AG09319 (cell line): Measurements from ENCODE around the gene TTC9.

ENCODE experiments used
- DNase-seq: peaks from one replicate; pipeline ENCODE4 v3.0.0-alpha.2; 2010; ENCODE audit warnings: low read depth; ENCODE audit errors: extremely low read depth
- TF ChIP-seq, protein P1 (sequence below): IDR thresholded peaks from 2 replicates; pipeline ENCODE4 v1.5.1; 2011; ENCODE audit warnings: low read depth, mild to moderate bottlenecking, inconsistent platforms, low read length, moderate library complexity

The TTC9 gene

DNA sequence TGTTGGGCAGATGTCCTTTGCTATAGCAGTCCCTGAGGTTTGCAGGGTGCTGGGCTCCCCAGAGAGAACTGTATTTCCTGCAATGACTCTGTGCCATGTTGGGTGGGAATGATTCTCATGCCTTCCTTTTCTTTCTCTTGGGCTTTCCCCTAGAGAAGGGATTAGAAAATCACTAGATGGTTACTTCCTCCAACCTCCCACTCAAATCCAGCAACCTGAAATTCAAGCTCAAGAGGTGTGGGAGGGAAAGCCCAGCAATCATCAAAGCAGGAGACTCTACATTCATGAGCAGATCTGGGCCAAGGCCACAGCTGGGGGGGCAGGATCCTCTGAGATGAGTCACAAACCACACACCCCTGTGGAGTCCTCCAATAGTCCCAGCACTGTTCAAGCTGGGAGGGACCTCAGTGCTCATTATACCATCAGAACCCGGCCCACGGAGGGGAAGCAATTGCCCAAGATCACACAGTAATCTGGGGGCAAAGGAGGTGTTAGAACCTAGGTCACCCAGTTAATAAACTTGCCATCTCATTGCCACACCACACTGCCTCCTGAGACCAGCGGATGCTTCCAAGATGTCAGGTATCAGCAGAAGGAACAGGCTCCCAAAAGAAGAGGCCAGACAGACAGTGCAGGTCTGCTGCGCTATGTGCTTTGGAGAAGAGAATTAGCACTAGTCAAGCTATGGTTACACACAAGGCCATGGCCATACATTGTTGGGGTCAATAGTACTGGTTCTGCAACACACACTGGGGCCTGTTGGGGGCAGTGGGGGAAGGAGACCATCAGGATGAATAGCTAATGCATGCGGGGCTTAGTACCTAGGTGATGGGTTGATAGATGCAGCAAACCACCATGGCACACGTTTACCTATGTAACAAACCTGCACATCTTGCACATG lies 65.7 kb downstream of the TTC9 start:
- DNase-seq, result no peak
- TF ChIP-seq, protein P1, sequence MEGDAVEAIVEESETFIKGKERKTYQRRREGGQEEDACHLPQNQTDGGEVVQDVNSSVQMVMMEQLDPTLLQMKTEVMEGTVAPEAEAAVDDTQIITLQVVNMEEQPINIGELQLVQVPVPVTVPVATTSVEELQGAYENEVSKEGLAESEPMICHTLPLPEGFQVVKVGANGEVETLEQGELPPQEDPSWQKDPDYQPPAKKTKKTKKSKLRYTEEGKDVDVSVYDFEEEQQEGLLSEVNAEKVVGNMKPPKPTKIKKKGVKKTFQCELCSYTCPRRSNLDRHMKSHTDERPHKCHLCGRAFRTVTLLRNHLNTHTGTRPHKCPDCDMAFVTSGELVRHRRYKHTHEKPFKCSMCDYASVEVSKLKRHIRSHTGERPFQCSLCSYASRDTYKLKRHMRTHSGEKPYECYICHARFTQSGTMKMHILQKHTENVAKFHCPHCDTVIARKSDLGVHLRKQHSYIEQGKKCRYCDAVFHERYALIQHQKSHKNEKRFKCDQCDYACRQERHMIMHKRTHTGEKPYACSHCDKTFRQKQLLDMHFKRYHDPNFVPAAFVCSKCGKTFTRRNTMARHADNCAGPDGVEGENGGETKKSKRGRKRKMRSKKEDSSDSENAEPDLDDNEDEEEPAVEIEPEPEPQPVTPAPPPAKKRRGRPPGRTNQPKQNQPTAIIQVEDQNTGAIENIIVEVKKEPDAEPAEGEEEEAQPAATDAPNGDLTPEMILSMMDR, result no peak

DNA sequence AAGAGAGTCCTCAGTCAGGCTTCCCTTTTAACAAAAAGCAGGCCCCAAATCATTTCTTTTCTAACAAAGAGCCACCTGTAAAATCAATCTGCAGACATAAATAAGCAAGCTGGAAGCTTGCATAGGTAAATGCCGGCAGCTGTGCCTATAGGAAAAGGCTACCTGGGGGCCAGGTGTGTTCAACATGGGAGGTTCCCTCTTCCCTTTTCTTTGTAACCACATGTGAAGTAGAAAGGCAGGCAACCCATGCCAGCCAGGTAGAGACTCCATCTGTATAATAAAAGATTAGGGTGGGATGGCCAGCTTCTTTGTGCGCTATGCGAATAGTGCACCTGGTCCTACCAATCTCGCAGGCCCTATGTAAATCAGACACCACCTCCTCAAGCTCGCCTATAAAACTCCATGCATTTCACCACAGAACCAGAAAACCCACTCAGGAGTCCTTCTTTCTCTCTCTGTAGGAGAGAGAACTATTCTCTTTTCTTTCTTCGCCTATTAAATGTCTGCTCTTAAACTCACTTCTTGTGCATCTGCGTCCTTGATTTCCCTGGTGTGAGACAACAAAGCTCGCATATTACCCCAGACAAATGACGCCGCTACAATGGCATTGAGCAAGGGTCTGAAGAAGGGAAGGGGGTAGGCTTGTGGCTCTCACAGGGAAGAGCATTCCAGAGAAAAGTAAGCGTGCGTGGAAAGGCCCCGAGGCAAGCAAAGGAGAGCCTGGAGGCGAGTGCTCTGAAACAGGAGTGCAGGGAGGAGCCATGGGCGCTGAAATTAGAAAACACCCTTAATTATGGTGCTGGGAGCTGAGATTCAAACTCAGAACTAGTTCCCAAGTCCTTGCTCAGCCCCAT lies 67.2 kb downstream of the TTC9 start:
- TF ChIP-seq, protein P1, result no peak
- no peak for DNase-seq

DNA sequence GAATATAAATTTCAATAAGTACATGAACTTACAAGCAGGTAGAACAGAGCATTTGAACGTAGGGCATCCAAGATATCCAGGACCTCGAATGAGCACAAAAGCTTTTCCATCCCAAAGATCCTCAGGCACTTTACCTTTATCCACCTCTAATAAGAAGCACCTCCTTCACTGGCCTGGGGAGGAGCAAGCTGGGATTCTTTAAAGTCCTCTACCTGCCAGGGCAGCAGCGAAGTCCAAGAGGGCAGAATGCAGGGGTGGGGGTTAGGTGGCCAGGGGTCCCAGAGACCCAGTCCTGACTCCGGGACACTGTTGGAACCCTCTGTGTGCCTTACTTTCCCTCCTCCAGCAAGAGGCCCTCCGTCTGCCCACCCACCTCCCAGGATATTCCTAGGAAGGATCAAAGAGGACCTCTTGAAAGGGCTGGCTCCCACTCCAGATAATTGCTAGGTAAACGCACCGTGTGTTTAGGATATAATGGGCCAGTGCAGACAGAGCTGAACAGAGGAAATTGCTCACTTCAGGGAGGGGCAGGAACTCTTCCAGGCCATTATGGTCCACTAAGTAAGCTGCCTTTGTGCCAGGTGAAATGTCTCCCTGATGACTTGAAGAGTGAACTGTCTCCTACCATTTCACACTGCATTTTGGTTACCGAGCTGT lies 68.1 kb downstream of the TTC9 start:
- no peak for DNase-seq
- TF ChIP-seq, protein P1, result no peak

DNA sequence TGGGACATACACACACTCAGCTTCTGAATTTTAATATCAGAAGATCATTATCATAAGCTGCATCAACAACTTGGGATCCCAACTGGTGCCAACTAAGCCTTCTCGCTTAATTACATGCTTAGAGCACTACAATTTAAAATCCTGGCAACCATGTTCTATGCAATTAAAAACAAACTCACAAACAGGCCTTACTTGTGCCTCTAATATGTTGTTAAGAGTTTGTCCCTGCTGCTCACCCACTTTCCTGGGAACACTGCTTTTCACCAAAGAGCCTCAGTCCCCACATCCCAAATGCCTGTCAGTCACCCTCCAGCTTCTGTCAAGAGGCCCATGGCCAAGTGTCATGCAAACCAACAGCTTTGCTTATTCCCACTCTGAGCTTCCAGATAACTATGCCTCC lies 69.7 kb downstream of the TTC9 start:
- no peak for DNase-seq

DNA sequence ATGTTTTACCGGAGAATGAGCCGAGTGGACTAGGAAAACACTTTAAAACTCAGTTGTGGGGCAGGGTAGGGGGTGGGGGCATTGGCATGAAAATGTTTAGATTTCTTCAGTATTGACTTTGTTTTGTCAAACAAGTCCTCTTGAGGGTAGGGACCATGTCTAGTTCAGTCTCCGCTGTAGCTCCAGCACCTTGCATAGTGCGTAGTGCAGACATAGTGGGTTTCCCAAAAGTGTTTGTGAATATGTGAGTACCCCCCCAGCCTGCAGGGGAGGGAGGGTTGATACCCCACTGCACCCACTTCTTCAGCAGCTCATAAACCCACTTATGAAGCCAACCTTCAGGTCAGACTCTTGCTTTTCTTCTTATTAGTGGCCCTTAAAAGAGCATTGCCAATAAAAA lies 71.4 kb downstream of the TTC9 start:
- DNase-seq, result no peak
- TF ChIP-seq, protein P1, result no peak

More for the DNA sequence above, 69.7 kb downstream of the TTC9 start:
- TF ChIP-seq, protein P1, result no peak

DNA sequence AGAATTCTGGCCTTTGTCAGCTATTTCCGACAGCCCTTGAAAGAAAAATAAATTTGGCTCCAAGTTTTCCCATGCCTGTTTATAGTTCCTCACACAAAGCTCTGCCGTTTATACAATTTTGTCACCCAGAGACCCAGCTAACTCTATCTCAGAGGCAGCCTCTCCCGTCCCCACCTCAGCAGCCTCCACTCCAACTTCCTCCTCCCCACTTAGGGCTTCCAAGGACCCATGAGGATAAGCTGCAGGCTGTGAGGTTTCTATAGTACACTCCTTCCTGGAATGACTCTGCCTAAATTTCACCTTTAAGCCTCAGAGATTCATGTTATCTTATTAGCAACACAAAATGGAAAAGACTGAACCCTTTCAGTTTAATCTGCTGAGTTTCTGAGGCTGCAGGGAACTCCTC lies 71.8 kb downstream of the TTC9 start:
- TF ChIP-seq, protein P1, result no peak
- DNase-seq, result no peak
